OCI-LY7 (cell line): Measurements from ENCODE around the gene SPATA24.

Experiments used
- EZH2phosphoT487 ChIP-seq: fragments of 200-600 bp; sonication (generic); IDR thresholded peaks from 2 replicates; pipeline ENCODE4 v1.6.1; 2018; ENCODE audit warnings: low read depth, borderline replicate concordance, mild to moderate bottlenecking, mixed run types, antibody characterized with exemption, low read length, moderate library complexity, mixed read lengths
- TF ChIP-seq, protein P1 (sequence below): fragments of 200-600 bp; sonication (generic); conservative IDR thresholded peaks from 2 replicates; pipeline ENCODE4 v1.5.1; 2014; ENCODE audit warnings: mild to moderate bottlenecking, antibody characterized with exemption, low read length, moderate library complexity, mixed read lengths

DNA sequence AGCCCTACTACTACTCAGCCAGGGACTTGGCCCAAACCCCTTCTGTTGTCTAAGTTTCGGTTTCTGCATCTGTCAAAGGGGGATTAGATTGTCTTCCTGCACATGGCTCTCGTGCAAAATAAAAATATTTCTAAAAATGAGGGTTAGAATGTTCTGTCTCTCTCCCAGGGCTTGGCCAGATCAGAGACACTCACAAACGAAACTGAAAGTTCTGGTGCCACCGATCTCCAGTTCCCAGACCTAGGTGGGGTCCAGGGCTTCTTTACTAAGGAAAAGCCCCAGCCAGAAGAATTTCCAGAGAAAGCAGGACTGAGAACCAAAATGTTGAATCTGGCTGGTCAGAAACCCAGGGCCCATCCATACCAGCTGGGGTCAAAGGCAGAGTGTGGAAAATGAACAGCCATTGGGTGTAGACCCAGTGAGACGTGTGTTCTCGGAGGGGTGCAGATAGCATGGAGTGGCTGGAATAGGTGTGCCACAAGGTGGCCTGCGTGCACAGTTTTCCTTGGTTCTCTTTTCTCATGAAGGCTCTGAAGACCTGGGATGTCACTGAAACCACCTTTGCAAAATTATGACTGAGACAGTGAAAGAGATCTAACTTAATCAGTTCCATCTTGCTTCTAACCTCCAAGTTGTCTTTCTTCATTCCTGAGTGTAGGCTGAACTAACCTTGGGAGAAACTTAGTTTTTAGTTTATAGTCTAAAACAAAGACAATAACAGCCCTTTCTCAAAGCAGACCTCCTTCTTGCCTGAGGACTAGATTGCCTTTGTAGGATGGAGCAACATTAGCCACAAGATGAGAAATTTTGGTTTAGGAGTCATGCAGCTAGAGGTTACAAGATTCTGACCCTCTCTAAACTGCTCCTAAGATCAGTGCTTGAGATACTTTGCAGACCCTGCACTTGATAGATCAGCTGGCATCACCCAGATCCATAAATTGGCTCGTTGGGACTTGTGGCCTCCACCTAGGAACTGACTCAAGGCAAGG lies 18.5 kb downstream of the SPATA24 start:
- TF ChIP-seq, protein P1, sequence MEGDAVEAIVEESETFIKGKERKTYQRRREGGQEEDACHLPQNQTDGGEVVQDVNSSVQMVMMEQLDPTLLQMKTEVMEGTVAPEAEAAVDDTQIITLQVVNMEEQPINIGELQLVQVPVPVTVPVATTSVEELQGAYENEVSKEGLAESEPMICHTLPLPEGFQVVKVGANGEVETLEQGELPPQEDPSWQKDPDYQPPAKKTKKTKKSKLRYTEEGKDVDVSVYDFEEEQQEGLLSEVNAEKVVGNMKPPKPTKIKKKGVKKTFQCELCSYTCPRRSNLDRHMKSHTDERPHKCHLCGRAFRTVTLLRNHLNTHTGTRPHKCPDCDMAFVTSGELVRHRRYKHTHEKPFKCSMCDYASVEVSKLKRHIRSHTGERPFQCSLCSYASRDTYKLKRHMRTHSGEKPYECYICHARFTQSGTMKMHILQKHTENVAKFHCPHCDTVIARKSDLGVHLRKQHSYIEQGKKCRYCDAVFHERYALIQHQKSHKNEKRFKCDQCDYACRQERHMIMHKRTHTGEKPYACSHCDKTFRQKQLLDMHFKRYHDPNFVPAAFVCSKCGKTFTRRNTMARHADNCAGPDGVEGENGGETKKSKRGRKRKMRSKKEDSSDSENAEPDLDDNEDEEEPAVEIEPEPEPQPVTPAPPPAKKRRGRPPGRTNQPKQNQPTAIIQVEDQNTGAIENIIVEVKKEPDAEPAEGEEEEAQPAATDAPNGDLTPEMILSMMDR: peak; percentile 69
- no peak for TF ChIP-seq EZH2phosphoT487
